Adrenal gland (tissue), 12 donors: Measurements from ENCODE around the gene CSNK1A1. TPM values are rescaled to one million over a fixed set of nuclear protein-coding genes. Genes with fewer than 3 reads are reported as not detected.
"Not testable (repeated sequence)": the region's sequence is repeated elsewhere in the genome, so short reads cannot be mapped to it uniquely, and the experiment has no call there.

Source experiments
- DNase-seq, 7 donors: peaks; one replicate each; pipeline ENCODE4 v3.0.0-alpha.2; 2019 to 2020
- H3K27ac ChIP-seq, 5 donors: fragments of 200-600 bp; sonication (generic) in 4 of 5; 1 replicate in 3 of 5; 2 replicates in 2 of 5; pipeline versions ENCODE4 v1.5.1 to v1.8.0; 2016 to 2020; ENCODE audit warnings: mild to moderate bottlenecking in 1 of 5
- H3K27me3 ChIP-seq: fragments of 200-600 bp; 2 replicates; pipeline ENCODE4 v1.8.0; 2021
- H3K36me3 ChIP-seq, 2 donors: fragments of 200-600 bp; replicated peaks in 1 of 2; 1 replicate in 1 of 2; 2 replicates in 1 of 2; pipeline versions ENCODE4 v1.5.1 to v1.8.0; 2018 to 2022
- H3K4me1 ChIP-seq, 2 donors: fragments of 200-600 bp; replicated peaks in 1 of 2; 1 replicate in 1 of 2; 2 replicates in 1 of 2; pipeline versions ENCODE4 v1.5.1 to v1.8.0; 2018 to 2021
- H3K4me3 ChIP-seq, 4 donors: fragments of 200-600 bp; sonication (generic) in 3 of 4; one replicate each; pipeline ENCODE4 v1.5.1; 2016 to 2018
- H3K9me3 ChIP-seq, 3 donors: fragments of 200-600 bp; sonication (generic) in 1 of 3; replicated peaks in 1 of 3; 1 replicate in 2 of 3; 2 replicates in 1 of 3; pipeline versions ENCODE4 v1.5.1 to v1.8.0; 2016 to 2021
- CTCF ChIP-seq, 6 experiments: fragments of 450-650 bp in 4 of 6; fragments of 200-600 bp in 2 of 6; sonication (generic) in 1 of 6; IDR thresholded peaks; 1 replicate in 5 of 6; 2 replicates in 1 of 6; pipeline versions ENCODE4 v1.5.1 to v1.8.0; 2016 to 2021; ENCODE audit warnings: antibody characterized with exemption in 6 of 6, mild to moderate bottlenecking in 2 of 6, moderate library complexity in 1 of 6
- POLR2A ChIP-seq, 2 donors: fragments of 450-650 bp; IDR thresholded peaks; one replicate each; pipeline ENCODE4 v1.6.1; 2017; ENCODE audit warnings: antibody characterized with exemption in 2 of 2, mild to moderate bottlenecking in 2 of 2, moderate library complexity in 1 of 2
- WGBS, 4 donors: extraction: QIAGEN DNeasy Blood & Tissue Kit in 2 of 4; methylation state at CpG; one replicate each; pipeline versions ENCODE4 v1.1.5 to v1.1.7; 2013 to 2017; 5-methylcytosine and 5-hydroxymethylcytosine counted together
- intact Hi-C, 2 donors: fragments of 100-400 bp; cut with DNase I; formaldehyde crosslinking; loops; one replicate each; pipeline versions ENCODE4 v1.14.1 to v1.15.0; 2022 to 2023
- polyA plus RNA-seq, 3 donors: library from polyadenylated mRNA; stranded (reverse); fragments of 200-250 nt in 2 of 3; fragments of 350-450 nt in 1 of 3; fragmentation: Illumina TruSeq in 1 of 3; extraction: RNeasy Lipid Tissue Mini Kit (QIAGEN cat#74804) in 1 of 3; gene quantifications; one replicate each; pipeline ENCODE4 v1.2.3, GENCODE V29; 2013 to 2014
- total RNA-seq, 9 donors: library from RNA; depleted of rRNA in 4 of 9; stranded (reverse); fragments of >200 nt in 4 of 9; fragments of 120-200 nt in 1 of 9; fragmentation: NEBNext Ultra II Directional in 1 of 9; extraction: Animal tissue kit (Norgen Biotek cat#: 25700) in 1 of 9; gene quantifications; one replicate each; pipeline versions ENCODE4 v1.1.0 to v1.2.4, GENCODE V29; 2013 to 2023
- donor health status: healthy with polysubstance abuse.
- donor health status: Bipolar disorder and iron deficiency.
- donor health status: DM: yes; HTN: yes; CAD: no.
- donor health status: DM: no; HTN: no; CAD: no.
- donor health status: DM: no; HTN: no; CAD: no.
- donor health status: DM: yes; HTN: yes; CAD: no.

Gene CSNK1A1
- total and polyA plus RNA-seq, 12 donors, result 51.0 to 301 (median 220) TPM

DNA sequence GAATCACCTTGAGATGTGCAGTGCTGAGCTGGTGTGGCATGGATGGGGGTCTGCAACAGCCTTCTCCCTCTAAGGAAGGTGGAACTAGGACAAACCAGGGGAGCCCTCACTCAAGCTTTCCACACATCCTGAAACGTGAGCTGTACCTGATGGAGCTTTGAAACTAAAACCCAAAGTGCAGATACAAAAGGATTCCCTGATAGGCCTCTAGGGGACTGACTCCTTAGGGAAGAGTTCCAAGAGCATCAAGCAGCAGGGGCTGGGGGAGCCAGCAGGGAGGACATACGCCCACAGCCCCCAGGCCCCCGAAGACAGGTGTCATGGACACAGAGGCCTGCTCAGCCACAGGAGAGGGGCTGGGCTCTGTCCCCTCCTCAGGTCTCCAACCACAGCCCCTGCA lies 47.7 kb upstream of the CSNK1A1 start:
- Histone ChIP-seq H3K27ac (no peak overlapping the region), H3K4me1 (no peaks in the 10 kb centered on the region), H3K4me3 (no peak overlapping the region), H3K36me3 (no peaks in the 10 kb centered on the region), H3K9me3 (no peaks in the 10 kb centered on the region), H3K27me3 (no peaks in the 10 kb centered on the region)
- TF ChIP-seq POLR2A (IDR thresholded peaks at IDR 0.05) (no peak), CTCF (IDR thresholded peaks at IDR 0.05) (no peak)
- intact Hi-C loops, result no loop called here
- DNase-seq, result no peak
- WGBS, 4 donors, result 88 to 100% (median 90%) methylated on average over 1 to 3 of the region's 3 CpGs

DNA sequence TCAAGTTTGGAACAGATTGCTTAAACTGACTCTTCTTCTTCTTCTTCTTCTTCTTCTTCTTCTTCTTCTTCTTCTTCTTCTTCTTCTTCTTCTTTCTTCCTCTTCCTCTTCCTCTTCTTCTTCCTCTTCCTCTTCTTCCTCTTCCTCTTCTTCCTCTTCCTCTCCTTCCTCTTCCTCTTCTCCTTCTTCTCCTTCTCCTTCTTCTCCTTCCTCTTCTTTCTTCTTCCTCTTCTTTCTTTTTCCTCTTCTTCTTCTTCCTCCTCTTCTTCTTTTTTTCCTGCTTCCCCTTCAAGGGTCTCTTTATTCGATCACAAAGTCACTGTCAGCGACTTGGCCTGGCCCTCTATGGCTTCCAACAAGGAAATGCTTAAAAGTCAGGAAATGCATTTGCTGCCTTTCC lies 47.0 kb upstream of the CSNK1A1 start:
- H3K27ac ChIP-seq, H3K4me3 ChIP-seq, H3K4me1 ChIP-seq, DNase-seq, H3K27me3 ChIP-seq, H3K9me3 ChIP-seq, H3K36me3 ChIP-seq, intact Hi-C loops: not testable (repeated sequence)
- 90 to 97% (median 92%) methylated on average over 2 of the region's 2 CpGs for WGBS, 4 donors

- no peak for TF ChIP-seq POLR2A (IDR thresholded peaks at IDR 0.05)
- no peak for TF ChIP-seq CTCF (IDR thresholded peaks at IDR 0.05)
- intact Hi-C loops, result no loop called here
- Histone ChIP-seq H3K36me3 (no peaks in the 10 kb centered on the region), H3K27me3 (no peaks in the 10 kb centered on the region), H3K4me1 (no peaks in the 10 kb centered on the region), H3K27ac (no peak overlapping the region), H3K4me3 (no peak overlapping the region), H3K9me3 (no peaks in the 10 kb centered on the region)
- WGBS, 4 donors, result 96 to 100% (median 98%) methylated on average over 7 of the region's 7 CpGs
- no peak for DNase-seq
These were observed 46.4 kb upstream of the CSNK1A1 start for GRCh38 chr5:149597618-149598017.

- intact Hi-C loops, result no loop called here
- WGBS, 4 donors, result 84 to 94% (median 90%) methylated on average over 2 of the region's 2 CpGs
- no peaks in the 10 kb centered on the region for H3K27me3 ChIP-seq
- H3K27ac ChIP-seq, result no peak overlapping the region
- no peaks in the 10 kb centered on the region for H3K9me3 ChIP-seq
- no peak for TF ChIP-seq CTCF (IDR thresholded peaks at IDR 0.05)
- no peak for TF ChIP-seq POLR2A (IDR thresholded peaks at IDR 0.05)
- no peak for DNase-seq
- no peaks in the 10 kb centered on the region for H3K4me1 ChIP-seq
- no peaks in the 10 kb centered on the region for H3K36me3 ChIP-seq
- H3K4me3 ChIP-seq, result no peak overlapping the region
These were observed 45.5 kb upstream of the CSNK1A1 start for GRCh38 chr5:149596712-149597111.

GRCh38 chr5:149595105-149595504 lies 43.9 kb upstream of the CSNK1A1 start:
- H3K27me3 ChIP-seq, H3K9me3 ChIP-seq, intact Hi-C loops, H3K36me3 ChIP-seq, H3K4me3 ChIP-seq, H3K4me1 ChIP-seq, H3K27ac ChIP-seq, DNase-seq: not testable (repeated sequence)
- WGBS, 4 donors, result 76 to 92% (median 85%) methylated on average over 3 of the region's 3 CpGs
